ENCODE measurements around the gene C1QTNF12.
"Not testable (repeated sequence)": the region's sequence is repeated elsewhere in the genome, so short reads cannot be mapped to it uniquely, and the experiment has no call there.

Gene C1QTNF12

DNA sequence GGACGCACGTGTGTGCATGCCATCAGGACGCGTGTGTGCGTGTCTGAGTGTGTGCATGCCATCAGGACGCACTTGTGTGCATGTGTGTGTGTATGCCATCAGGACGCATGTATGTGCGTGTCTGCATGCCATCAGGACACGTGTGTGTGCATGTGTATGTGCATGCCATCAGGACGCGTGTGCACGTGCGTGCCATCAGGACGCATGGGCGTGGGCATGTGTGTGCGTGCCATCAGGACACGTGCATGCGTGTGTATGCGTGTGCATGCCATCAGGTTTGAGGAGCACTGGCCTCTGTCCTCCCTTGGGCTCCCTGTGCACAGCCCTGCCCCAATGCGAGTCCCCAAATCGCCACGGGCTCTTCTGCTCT, 12.6 kb upstream of the C1QTNF12 start:
- DNase-seq, result no peak

DNA sequence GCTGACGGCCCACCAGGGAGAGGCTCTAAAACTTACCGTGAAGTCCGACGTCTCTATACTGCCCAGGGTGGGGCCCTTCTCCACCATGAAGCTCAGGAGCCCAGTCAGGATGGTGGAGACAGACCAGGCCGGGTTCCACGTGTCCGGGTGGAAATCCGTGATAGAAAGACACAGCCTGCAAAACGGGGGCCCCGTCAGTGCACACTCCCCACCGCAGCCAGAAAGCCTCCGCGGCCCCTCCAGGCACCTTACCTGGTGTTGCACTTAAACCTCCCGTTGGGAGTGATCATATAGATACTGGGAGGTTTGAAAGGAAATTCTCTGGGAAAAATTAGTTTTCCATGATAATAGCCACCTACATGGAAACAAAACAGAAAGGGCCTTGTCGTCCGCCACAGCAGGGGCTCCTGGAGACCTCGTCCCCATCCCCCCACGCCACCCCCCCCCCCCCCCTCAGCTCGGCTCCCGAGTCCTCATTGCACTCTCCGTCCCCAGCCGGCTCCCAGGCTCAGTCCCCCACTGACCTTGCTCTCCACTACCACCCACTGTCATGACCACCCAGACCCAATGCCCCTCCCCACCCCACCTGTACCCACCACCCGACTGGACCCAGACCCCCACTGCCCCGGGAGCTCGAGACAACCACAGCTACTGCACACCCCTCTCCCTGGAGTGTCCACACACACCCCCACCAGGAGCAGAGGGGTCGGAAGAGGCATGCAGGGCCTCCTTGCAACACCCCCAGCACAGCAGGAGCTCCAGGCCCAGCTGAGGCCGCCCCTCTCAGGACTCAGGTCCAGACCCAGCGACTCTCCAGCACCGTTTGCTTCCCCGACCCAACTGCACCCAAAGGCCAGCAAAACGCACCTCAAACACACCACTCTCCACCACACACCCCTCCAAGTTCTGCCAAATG, 10.7 kb upstream of the C1QTNF12 start:
- no peak for DNase-seq

DNA sequence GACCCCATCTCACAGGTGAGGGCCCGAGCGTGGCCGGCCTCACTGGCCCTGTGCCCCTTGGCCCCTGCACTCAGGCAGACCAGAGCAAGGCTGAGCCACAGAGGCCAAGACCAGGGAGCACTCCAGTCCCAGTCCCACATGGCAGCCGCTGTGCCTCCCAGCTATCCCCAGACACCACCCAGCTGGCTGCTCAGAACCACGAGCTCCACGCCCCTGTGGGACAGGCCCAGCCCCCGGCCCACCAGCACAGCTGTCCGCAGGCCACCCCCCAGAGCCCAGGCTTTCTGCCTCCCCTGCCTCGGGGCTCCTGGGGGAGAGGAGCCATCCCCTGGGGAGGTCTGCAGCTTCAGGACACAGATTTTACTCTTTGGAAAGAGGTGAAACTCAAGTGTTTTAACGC, 9.1 kb upstream of the C1QTNF12 start:
- no peak for DNase-seq

DNA sequence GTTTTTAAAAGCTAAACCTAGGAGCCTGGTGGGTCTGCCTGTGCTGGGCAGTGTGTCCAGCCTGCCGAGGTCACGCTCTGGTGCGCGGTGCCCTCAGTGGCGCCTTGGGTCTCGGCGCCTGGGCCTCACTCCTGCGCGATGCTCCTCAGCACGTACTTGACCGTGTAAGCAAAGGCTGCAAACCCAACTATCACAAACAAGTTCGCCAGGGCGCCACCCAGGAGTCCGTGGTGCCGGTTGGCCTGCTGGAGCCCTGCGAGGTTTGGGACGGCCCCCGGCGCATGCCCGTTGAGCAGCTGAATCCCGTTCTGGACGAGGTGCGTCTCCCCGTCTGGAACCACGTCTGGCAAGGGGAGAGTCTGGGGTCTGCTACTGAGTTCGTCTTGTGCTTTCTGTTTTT, 8.6 kb upstream of the C1QTNF12 start:
- no peak for DNase-seq

GRCh38 chr1:1254667-1254998, 8.1 kb upstream of the C1QTNF12 start:
- no peak for DNase-seq

DNA sequence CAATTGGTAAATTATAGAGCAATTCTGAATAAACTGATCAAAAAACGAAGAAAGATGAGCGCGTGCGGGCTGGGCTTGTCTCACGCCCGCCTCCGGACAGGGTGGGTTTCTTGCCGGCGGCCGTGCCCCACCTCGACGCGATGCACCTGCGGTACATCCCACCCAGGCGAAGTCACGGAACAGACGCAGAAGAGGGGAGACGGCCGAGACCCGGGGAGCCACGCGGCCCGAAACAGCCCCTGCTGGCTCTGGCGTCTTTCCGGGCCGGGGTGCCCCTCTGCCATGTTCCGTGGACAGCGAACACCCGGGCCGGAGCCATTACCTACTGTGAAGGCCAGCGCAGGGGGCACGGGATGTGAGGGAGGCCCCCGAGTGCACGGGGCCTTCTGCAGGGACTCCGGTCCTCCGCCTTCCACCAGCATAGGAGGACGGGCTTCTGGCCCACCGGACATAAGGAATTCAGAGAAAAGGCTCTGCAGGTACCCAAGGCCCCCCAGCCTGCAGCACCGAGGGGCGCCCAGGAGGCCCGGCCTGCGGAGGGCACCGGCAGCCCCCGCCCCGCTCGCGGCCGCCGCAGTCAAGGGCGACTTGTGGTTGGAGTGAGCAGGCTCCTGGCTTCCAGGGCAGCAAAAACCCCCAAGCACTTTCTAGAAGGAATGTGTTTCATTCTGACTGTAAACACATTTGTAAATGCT, 7.6 kb upstream of the C1QTNF12 start:
- no peak for DNase-seq

- no peak for DNase-seq
These were observed 6.8 kb upstream of the C1QTNF12 start for GRCh38 chr1:1253314-1253713.

GRCh38 chr1:1250786-1251284, 4.3 kb upstream of the C1QTNF12 start:
- DNase-seq, result peak; percentile 87

- not testable (repeated sequence) for DNase-seq
These were observed 1.7 kb upstream of the C1QTNF12 start for GRCh38 chr1:1248009-1248913.

DNA sequence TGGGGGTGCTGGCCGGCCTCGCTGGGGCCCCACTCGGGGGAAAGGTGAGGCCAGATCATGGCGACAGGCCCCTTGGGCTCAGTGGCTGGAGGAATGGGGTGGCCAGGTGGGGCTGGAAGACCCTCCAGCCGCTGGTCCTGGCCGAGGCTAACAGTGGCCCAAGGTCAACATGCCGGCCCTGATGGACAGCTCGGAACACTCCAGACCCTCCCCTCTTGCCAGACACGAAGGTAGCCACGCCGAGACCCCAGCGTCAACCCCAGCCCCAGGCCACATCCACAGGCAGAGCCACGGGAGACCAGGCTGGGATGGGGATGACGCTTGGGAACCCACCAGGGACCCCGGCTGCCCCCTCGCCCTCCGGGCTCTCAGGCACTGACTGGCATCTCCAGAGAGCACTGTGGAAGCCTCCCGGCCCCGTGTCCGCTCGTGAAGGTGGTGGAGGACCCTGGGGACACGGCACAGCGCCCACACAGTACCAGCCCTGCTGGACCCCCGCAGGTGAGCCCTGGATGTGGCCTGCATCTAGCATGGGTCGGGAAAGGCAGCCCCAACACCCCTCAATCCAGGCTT, 905 bp upstream of the C1QTNF12 start:
- no peak for DNase-seq

GRCh38 chr1:1245817-1246576, 525 bp downstream of the C1QTNF12 start:
- DNase-seq, result no peak

GRCh38 chr1:1245178-1245816, 1.2 kb downstream of the C1QTNF12 start:
- no peak for DNase-seq

- DNase-seq, result no peak
These were observed 2.2 kb downstream of the C1QTNF12 start for GRCh38 chr1:1244192-1244811.

- no peak for DNase-seq
These were observed 2.7 kb downstream of the C1QTNF12 start for GRCh38 chr1:1243807-1244191.

DNA sequence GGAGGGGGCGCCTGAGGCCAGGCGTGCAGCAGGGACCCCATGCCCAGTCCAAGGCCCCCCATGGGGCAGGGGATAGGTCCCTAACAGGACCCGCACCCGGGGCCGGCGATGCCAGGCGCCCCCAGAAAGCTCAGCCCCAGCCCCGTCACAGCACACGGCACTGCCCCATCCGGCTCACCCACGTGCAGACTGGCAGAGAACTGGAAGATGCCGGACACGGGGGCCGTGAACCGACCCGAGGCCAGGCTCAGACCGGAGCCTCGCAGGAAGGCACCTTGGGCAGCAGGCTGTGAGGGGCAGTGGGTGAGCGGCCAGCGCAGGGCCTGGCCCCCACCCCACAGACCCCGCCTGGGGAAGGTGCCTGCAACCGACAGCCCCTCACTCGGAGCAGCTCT, 3.3 kb downstream of the C1QTNF12 start:
- no peak for DNase-seq

GRCh38 chr1:1242461-1243265, 3.9 kb downstream of the C1QTNF12 start:
- DNase-seq, result no peak

DNA sequence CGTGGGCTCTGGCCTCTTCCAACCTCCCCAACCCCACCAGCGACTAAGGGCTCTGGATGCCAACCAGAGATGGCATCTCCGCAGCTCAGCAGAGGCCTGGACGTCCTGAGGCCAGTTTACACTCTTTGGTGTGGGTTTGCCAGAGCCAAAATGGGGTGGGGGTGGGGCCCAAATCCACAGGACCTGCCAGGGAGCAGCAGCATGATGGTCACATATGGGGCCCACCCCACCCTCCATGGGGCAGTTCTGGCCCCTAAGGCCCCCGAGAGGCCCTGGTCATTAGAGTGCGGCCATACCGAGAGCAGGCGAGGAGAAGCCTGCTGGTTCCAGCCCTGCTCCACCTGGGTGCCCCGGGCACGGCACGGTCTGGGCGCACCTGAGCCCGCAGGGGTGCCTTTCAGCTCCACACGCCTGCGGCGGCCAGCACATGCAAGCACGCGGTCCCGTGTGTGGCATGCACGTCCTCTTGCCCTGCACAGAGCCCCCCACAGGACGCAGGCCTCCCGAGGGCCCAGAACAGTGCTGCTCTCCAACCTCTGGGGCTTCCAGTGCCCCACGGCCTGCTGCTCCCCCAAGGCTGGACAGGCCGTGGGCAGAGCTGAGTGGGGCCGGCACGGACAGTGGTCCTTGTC, 4.8 kb downstream of the C1QTNF12 start:
- DNase-seq, result no peak

DNA sequence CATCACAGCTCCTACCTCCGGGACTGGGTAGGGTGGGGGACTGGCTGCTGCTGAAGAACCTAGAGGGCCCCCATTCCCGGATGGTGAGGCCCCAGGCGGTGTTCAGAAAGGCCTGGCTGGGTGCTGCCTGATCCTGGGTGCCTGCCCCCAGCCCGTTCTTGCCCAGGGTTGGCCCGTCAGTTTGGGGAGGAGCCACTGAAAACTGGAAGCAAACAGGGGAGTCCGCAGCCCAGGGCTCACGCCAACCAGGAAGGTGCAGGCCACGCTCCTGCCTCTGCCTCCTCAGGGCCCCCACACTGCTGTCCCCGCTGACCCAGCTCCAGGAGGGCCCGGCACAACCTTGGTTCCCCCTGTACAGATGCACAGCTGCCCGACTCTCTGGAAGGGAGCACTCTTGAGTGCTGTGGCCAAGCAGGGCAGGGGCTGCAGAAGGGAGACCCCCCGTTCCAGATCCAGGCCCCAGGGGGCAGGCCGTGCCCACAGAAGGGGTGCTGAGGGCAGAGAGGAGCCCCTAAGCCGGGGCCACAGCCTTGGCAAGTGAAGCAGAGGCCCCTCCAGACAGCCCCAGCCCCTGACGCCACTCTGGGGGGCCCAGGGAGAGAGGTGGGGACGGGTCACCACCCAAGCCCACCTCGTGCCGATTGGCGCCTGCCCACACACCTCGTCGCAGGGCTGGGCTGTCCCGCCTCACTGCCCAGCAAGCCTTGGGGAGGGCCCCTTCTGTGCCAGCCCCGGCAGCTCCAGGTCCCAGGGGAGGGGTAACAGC, 5.5 kb downstream of the C1QTNF12 start:
- DNase-seq, result no peak

DNA sequence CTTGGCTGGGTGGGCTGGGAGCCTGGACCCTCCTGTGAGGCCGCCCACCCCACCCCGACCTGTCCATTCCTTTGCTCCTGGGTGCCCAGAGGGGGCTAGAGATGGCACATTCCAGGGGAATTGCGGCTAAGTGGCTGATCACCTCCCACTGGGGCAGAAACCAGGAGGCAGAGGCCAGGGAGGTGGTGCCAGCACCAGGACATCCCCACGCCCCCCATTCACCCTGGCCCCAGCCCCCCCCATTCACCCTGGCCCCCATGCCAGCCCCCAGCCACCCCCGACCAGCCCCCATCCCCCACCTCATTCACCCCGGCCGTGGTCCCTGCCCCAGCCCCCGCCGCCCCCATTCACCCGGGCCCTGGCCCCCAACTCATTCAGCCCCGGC, 6.2 kb downstream of the C1QTNF12 start:
- no peak for DNase-seq

All from NCI-H1105 treated with DMSO at 0.1 percent for 48 hours (cell line).